ENCODE data around the gene NXN. TPM values are rescaled to one million over a fixed set of nuclear protein-coding genes. Genes with fewer than 3 reads are reported as not detected.

The NXN gene
- total RNA-seq, 4 donors from 2014 or later, result 2.1 to 14.0 (median 8.6) TPM

GRCh38 chr17:980406-981291 is 1.1 kb upstream of the NXN start:
- DNase-seq, result peak; percentile 72 to 90 (median 81)
- Histone ChIP-seq H3K36me3 (no peaks in the 10 kb centered on the region), H3K4me1 (peaks cover 0 to 21% (median 13%) of the 10 kb centered on the region in 4 donors), H3K9me3 (no peaks in the 10 kb centered on the region), H3K27ac (peak overlapping the region; percentile 56 to 85 (median 78)), H3K4me3 (peak overlapping the region; percentile 42 to 82 (median 63)), H3K27me3 (peaks cover 0 to 4% of the 10 kb centered on the region in 2 donors)
- no peak for TF ChIP-seq POLR2A (IDR thresholded peaks at IDR 0.05)
- TF ChIP-seq, protein P1, sequence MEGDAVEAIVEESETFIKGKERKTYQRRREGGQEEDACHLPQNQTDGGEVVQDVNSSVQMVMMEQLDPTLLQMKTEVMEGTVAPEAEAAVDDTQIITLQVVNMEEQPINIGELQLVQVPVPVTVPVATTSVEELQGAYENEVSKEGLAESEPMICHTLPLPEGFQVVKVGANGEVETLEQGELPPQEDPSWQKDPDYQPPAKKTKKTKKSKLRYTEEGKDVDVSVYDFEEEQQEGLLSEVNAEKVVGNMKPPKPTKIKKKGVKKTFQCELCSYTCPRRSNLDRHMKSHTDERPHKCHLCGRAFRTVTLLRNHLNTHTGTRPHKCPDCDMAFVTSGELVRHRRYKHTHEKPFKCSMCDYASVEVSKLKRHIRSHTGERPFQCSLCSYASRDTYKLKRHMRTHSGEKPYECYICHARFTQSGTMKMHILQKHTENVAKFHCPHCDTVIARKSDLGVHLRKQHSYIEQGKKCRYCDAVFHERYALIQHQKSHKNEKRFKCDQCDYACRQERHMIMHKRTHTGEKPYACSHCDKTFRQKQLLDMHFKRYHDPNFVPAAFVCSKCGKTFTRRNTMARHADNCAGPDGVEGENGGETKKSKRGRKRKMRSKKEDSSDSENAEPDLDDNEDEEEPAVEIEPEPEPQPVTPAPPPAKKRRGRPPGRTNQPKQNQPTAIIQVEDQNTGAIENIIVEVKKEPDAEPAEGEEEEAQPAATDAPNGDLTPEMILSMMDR (IDR thresholded peaks at IDR 0.05), result peak; percentile 61 to 79 (median 71)

DNA sequence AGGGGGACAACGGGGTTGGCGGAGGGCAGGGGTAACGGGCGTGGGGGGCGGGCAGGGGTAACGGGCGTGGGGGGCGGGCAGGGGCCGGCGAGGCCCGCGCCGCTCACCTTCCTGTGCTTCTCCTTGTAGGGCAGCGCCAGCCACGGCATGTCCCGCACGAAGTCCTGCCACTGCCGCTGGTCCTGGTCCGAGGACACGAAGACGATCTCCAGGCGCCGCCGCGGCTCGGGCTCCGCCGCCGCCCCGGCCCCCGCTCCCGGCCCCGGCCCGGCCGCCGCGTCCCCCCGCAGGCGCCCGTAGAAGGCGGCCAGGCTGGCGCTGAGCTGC is 401 bp downstream of the NXN start:
- Histone ChIP-seq H3K9me3 (no peaks in the 10 kb centered on the region), H3K4me3 (peak overlapping the region; percentile 42 to 82 (median 63)), H3K4me1 (peaks cover 0 to 21% (median 13%) of the 10 kb centered on the region in 4 donors), H3K36me3 (no peaks in the 10 kb centered on the region), H3K27ac (peak overlapping the region in 3 of 4 donors; percentile 67 to 85 (median 80)), H3K27me3 (peaks cover 0 to 4% of the 10 kb centered on the region in 2 donors)
- no peak for DNase-seq
- no peak for TF ChIP-seq POLR2A (IDR thresholded peaks at IDR 0.05)
- TF ChIP-seq, protein P1 (IDR thresholded peaks at IDR 0.05), result no peak

DNA sequence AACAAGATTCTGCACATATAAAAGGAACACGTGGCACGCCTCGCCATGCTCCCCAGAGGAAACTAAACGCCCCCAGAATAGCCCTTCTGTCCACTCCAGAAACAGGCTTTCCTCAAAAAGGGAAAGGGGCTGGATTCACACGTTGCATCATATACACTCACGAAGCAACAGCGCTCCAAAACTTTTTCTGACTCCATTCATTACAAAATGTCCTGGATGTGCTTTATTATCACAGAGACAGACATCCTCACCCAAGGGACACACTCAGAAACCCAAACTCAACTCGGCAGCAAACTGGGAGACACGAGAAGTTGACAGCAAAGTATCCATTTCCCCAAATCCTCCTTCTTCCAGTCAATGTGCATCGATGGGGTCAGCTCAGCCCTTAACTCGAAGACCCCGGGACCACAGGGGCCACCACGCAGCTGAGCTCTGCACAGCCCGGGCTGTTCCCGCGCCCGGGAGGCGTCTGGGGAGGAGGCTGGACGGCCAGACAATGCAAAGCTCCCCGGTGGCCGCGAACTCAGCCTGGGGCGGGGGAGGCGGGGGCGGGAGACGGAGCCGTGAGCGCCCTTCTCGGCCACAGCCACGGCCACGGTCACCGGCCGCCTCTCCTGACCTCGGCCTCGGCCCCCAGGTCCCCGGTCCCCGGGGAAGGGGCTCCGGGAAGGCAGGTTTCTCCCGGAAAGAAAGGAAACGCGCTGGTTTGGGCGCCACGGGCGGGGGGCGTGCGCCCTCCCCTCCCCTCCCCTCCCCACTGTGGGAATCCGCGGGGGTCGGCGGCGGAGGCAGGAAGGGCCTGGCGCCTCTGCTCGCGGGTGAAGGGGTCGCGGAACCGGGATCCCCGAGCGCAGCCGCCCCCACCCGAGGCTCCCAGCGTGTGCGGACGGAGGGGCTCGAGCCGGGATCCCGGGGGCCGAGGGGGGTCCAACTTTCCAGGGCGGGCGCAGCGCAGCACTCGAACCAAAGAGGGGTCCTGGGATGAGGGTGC is 1.2 kb downstream of the NXN start:
- Histone ChIP-seq H3K27me3 (peaks cover 0 to 4% of the 10 kb centered on the region in 2 donors), H3K9me3 (no peaks in the 10 kb centered on the region), H3K4me3 (peak overlapping the region; percentile 42 to 82 (median 63)), H3K27ac (peak overlapping the region; percentile 24 to 85 (median 74)), H3K4me1 (peaks cover 0 to 21% (median 13%) of the 10 kb centered on the region in 4 donors), H3K36me3 (no peaks in the 10 kb centered on the region)
- TF ChIP-seq POLR2A (IDR thresholded peaks at IDR 0.05), result no peak
- TF ChIP-seq, protein P1 (IDR thresholded peaks at IDR 0.05), result no peak
- peak in 1 of 3 donors; percentile 54 for DNase-seq

- Histone ChIP-seq H3K27ac (peak overlapping the region in 1 of 4 donors; percentile 46), H3K36me3 (no peaks in the 10 kb centered on the region), H3K9me3 (no peaks in the 10 kb centered on the region), H3K4me3 (no peak overlapping the region), H3K27me3 (peaks cover 0 to 4% of the 10 kb centered on the region in 2 donors), H3K4me1 (peaks cover 0 to 21% (median 13%) of the 10 kb centered on the region in 4 donors)
- TF ChIP-seq, protein P1 (IDR thresholded peaks at IDR 0.05), result no peak
- TF ChIP-seq POLR2A (IDR thresholded peaks at IDR 0.05), result no peak
- DNase-seq, result no peak
These were observed 2.4 kb downstream of the NXN start for GRCh38 chr17:977166-977565.

DNA sequence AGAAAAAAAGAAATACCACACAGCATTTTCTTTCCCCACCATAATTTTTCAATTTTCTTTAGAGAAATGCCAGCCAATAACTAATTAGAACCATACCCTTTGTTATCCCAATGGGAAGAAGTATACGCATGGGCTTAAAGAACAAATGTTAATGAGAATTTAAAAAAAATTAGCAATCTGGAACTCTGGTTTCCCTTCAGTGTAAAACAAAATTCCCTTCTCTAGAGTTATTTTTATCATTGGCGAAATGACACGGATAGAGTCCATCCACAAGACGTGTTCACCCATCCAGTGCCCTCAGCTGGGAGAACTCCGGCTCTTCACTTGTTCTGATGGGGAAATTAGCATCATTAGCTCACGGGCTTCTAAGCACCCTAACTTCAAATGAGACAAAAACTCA is 3.3 kb downstream of the NXN start:
- no peak overlapping the region for H3K4me3 ChIP-seq
- peak overlapping the region in 1 of 4 donors; percentile 46 for H3K27ac ChIP-seq
- H3K36me3 ChIP-seq, result no peaks in the 10 kb centered on the region
- TF ChIP-seq, protein P1 (IDR thresholded peaks at IDR 0.05), result no peak
- no peak for TF ChIP-seq POLR2A (IDR thresholded peaks at IDR 0.05)
- no peak for DNase-seq
- no peaks in the 10 kb centered on the region for H3K9me3 ChIP-seq
- peaks cover 0 to 4% of the 10 kb centered on the region in 2 donors for H3K27me3 ChIP-seq
- H3K4me1 ChIP-seq, result peaks cover 0 to 21% (median 13%) of the 10 kb centered on the region in 4 donors

Measured in Peyer's patch (tissue), 4 donors.